Measurements from ENCODE around the gene NES.
"Not testable (repeated sequence)": the region's sequence is repeated elsewhere in the genome, so short reads cannot be mapped to it uniquely, and the experiment has no call there.

The NES gene

GRCh38 chr1:156652131-156652991 lies 24.8 kb downstream of the NES start:
- in situ Hi-C loops (cut with MboI; ENCODE audit: low sequenced_read_pairs), result no loop called here

DNA sequence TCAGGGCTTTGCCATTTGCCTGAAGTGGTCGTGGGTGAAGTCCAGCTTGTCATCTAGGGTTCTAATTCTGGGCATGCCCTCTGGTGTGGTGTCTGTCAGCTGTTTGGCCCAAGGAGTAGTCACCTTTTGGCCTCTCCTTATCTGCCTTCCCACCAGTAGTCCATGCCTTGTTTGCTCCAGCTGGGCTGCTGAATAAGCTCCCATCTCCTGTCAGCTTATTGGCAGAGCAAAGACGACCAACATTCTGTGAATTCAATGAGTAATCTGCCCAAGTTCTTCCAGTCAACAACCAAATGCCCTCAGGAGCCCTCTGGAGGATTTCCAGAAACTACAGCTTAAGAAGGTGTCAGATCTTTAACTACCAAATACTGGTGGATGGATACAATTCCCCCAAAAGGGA lies 28.3 kb downstream of the NES start:
- in situ Hi-C loops (cut with MboI; ENCODE audit: low sequenced_read_pairs), result no loop called here

DNA sequence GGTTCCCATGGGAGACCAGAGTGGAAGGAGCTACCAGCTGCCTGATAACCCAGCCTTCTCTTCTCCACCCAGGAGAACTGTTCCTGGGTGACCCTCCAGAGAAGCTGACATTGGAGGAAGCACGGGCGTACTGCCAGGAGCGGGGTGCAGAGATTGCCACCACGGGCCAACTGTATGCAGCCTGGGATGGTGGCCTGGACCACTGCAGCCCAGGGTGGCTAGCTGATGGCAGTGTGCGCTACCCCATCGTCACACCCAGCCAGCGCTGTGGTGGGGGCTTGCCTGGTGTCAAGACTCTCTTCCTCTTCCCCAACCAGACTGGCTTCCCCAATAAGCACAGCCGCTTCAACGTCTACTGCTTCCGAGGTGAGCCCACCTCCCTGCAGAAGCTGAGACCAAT lies 28.7 kb downstream of the NES start:
- in situ Hi-C loops (cut with MboI; ENCODE audit: low sequenced_read_pairs), result no loop called here

- in situ Hi-C loops (cut with MboI; ENCODE audit: low sequenced_read_pairs), result no loop called here
These were observed 29.9 kb downstream of the NES start for GRCh38 chr1:156647351-156647750.

GRCh38 chr1:156646738-156647211 lies 30.4 kb downstream of the NES start:
- in situ Hi-C loops (cut with MboI; ENCODE audit: low sequenced_read_pairs), result no loop called here

DNA sequence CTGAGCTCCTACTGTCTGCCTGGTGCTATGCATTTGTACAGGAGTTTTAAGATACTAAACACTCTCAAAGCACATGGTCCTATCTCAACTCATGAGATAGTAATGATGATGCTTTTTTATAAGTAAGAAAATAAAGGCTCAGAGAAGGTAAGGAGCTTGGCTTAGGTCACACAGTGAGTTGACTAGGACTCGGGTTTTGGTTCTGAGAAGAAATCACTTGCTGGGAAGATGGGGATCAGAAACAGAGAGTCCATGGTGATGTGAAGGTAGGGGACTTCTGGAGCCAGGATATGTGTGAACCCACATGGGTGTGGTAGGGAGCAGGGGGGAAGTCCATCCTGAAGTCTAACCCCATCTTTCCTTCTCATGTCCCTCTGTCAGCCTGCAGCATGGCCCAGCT lies 31.5 kb downstream of the NES start:
- in situ Hi-C loops (cut with MboI; ENCODE audit: low sequenced_read_pairs), result no loop called here

DNA sequence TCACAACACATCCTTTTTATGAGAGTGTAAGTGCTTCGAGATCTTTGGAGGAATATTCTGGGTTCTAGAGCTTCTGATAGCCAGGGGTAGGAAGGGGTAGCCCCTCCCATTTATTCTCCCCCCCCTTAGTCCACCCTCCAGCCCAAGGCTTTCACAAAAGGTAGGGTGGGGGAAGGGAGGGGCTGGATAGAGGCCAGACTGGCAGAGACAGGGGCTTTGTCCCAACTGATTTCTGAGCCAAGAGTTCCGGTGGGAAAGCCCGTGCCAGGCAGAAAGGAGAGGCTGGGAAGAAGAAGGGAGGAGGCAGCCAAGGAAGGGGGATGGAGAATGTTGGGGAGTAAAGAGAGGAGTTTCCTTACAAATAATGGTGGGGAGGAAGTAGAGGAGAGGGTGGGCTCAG lies 32.2 kb downstream of the NES start:
- in situ Hi-C loops (cut with MboI; ENCODE audit: low sequenced_read_pairs), result no loop called here

DNA sequence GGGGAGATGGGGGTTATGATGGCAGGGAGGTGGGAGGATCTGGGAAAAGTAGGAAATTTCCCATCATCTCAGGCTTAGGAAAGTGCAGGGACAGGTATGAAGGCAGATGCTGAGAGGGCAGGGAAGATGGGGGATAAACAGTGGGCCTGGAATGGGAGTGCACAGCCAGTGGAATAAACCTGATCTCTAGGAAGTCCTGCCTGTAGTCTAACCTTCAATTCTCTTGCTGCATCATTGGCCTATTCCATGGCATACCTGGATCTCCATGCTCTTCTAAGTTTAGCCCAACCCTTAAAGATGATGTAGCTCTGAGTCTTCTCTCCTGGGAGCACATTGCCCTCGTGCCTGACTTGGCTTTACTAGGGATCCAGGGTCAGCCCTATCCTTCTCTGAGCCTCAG lies 32.6 kb downstream of the NES start:
- in situ Hi-C loops (cut with MboI; ENCODE audit: low sequenced_read_pairs), result no loop called here

- in situ Hi-C loops (cut with MboI; ENCODE audit: low sequenced_read_pairs), result no loop called here
These were observed 33.1 kb downstream of the NES start for GRCh38 chr1:156644146-156644545.

DNA sequence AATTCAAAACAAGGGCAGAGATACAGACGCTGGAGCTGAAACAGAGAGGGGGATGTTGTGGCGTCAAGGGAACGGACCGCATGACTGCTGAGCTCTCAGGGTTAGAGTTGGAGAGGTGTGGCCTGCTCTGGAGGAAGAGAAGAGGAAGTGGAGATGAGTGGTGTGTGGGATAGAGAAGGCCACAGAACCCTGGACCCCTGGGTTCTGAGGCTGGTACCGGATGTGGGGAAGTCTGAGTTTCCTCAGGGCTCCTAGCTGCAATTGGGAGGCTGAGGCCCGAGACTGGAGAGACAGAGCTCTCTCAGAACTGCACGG lies 33.5 kb downstream of the NES start:
- in situ Hi-C loops (cut with MboI; ENCODE audit: low sequenced_read_pairs), result no loop called here

DNA sequence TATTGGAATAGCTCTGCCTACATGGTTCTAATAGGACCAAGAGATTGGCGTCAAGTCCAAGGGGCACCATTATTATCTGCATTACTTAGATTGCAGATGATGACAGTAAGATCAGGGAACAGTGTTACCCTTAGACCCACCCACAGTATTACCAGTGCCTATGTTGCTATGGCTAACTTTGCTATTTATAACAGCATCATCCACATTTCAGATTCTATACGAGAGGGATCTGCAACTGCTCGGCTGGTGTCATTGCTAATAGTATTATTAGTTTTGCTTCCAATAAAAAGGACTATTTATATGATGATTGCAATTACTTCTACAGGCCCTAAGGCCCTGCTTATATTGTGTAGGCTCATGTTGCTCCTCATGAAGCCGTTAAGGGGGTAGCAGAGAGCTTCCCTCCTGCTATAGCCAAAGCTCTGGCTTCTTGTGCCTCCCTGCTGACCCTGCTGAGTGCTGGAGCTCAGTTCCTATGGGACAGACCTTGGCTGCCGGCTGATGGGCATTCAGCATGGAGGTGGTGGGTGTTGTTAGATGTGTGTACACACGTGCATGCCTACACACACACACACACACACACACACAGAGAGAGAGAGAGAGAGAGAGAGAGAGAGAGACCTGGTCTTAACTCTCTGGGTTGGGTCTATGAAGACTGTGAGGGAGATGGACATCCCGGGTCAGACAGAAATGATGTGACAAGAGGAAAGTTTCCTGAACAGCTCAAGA lies 34.0 kb downstream of the NES start:
- in situ Hi-C loops (cut with MboI; ENCODE audit: low sequenced_read_pairs), result no loop called here

- in situ Hi-C loops (cut with MboI; ENCODE audit: low sequenced_read_pairs), result no loop called here
These were observed 34.8 kb downstream of the NES start for GRCh38 chr1:156642265-156643048.

DNA sequence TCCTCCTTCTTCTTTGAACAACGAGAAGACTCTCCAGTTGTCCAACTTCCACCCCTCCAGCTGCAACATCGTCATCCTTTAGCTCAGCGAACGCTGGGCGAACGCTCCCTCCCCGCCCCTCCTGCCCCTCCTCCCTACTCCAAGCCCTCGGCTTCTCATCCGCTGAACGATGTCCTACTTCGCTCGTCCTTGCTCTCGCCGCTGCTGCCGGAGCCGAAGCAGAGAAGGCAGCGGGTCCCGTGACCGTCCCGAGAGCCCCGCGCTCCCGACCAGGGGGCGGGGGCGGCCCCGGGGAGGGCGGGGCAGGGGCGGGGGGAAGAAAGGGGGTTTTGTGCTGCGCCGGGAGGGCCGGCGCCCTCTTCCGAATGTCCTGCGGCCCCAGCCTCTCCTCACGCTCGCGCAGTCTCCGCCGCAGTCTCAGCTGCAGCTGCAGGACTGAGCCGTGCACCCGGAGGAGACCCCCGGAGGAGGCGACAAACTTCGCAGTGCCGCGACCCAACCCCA lies 35.4 kb downstream of the NES start, which contains the start of gene BCAN:
BCAN (plus strand) TSS at position 357 of the 504 bp plus-strand sequence. CDS start 3,938 bp downstream, outside the sequence.
- in situ Hi-C loops (cut with MboI; ENCODE audit: low sequenced_read_pairs), result no loop called here

- in situ Hi-C loops (cut with MboI; ENCODE audit: low sequenced_read_pairs), result no loop called here
These were observed 36.1 kb downstream of the NES start for GRCh38 chr1:156640842-156641706.

DNA sequence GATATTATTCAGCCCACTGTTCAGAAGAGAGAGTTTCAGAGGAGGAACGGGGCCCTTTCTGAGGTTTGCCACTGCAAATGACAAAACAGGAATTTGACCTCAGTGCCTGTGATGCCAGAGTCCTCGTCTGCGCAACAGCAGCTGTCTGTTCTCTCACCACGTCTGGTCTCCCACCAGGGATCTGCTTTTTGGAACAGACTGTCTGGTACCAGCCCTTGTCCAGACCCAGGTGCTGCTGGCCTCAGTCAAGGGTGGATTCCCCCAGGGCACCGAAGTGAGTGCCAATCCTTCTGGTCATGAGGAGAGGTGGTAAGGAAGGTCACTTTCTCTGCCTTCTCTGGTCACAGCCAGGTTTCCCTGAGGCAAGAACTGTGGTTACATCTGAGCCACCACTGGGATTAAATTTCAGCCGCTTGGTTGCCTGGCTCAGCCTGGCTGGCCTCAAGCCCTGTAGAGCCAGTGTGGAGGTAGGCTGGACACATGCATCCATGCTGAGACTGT lies 37.6 kb downstream of the NES start:
- in situ Hi-C loops (cut with MboI; ENCODE audit: low sequenced_read_pairs), result no loop called here

GRCh38 chr1:156638189-156638985 lies 38.8 kb downstream of the NES start:
- in situ Hi-C loops (cut with MboI; ENCODE audit: low sequenced_read_pairs), result no loop called here

DNA sequence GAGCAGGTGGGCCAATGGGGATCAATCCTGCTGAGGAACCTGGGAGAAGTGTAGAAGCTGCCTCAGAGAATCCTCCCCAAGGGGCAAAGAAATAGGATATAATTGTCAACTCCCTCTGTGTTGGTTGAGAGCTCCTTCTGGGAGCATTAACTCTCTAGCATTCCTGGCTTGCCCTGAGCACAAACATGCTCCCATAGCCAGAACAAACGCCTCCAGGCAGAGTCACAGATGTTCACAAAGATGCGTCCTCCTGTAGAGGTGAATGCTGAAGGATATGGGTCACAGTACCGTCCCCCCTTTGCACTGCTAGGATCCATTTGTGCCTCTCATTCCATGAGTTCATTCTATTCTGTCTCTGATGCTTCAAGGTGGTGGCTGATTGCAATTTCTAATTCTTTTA lies 44.9 kb downstream of the NES start:
- in situ Hi-C loops (cut with MboI; ENCODE audit: low sequenced_read_pairs), result no loop called here

- in situ Hi-C loops (cut with MboI; ENCODE audit: low sequenced_read_pairs), result not testable (repeated sequence)
These were observed 46.1 kb downstream of the NES start for GRCh38 chr1:156631152-156631551.

DNA sequence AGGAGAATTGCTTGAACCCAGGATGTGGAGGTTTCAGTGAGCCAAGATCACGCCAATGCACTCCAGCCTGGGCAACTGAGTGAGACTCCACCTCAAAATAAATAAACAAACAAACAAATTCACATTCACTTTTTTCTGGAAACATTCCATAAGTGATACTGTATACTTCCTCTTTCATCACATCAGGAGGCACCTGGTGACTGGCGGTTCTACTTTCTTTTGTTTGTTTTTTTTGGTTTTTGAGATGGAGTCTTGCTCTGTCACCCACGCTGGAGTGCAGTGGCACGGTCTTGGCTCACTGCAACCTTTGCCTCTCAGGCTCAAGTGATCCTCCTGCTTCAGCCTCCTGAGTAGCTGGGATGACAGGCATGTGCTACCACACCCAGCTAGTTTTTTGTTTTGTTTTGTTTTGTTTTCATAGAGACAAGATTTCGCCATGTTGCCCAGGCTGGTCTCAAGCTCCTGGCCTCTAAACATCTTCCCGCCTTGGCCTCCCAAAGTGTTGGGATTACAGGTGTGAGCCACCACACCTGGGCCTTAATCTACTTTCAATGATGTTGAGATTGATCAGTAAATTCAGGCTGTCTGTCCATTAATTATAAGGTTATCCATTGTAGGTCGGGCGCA lies 47.3 kb downstream of the NES start:
- in situ Hi-C loops (cut with MboI; ENCODE audit: low sequenced_read_pairs), result loop anchor here (10.0 kb wide), 1 partner anchor 45 kb away; the partner anchor contains the start of gene NES

All from HL-60/S4 treated with retinoic acid at 250 ng/mL for 4 days and 3 days (cell line).